Measurements from ENCODE around the gene HOXD11.
A peak's percentile ranks its signal among the peaks of the same experiment; 100 is the strongest.

Gene HOXD11

DNA sequence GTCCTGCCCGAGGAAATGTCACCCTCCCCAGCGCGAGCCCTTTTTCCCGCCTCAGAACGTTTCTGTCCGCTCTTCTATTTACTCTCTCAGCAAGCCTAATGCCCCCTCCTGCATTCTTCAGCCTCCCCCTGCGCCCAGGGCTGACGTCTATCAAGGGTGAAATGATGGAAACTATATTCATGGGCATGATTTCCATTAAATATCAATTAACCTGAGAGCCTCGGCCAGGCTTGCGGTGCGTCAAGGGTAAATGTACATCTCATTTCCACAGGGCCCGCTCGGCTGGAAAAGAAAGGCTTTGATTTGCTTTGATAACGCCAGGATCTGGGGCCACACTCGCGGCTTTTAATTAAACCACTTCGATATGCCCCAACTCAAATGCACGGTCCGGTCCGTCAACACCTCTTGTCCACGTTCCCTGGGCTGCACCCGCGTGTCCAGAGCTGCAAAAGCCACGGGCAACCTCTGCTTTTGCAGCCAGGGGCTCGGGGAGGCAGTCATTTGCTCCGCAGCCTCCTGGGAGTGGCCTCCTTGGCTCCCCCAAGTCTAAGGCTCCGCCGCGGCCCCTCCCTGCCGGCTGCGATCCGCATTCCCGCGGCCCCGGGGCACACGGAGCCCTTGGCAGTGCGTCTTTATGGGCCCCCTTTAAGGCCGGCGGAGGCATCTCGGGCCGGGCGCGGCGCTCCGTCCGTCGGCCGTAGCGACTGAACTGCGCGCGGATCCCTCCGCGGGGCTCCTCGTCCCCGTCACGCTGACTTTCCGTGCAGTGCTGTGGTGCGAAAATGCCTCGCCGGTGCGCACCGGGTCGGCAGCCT lies 22.1 kb downstream of the HOXD11 start, which contains the start of gene HOXD8:
TSS of gene HOXD8 (plus strand) at position 724 of the 815 bp plus-strand sequence. CDS start 662 bp downstream, outside the sequence.
- DNase-seq (ENCODE audit: low read depth, low spot score) = no peak

GRCh38 chr2:176129813-176130146 lies 22.7 kb downstream of the HOXD11 start:
- peak overlapping the region; percentile 74 for H3K27ac ChIP-seq

More for the DNA sequence above, 22.1 kb downstream of the HOXD11 start, which contains the start of gene HOXD8:
- peak within 1 kb of the TSS; percentile 74 for H3K27ac ChIP-seq

GRCh38 chr2:176130147-176130956 lies 23.3 kb downstream of the HOXD11 start:
- peak overlapping the region; percentile 74 for H3K27ac ChIP-seq
- DNase-seq (ENCODE audit: low read depth, low spot score) = no peak

More at GRCh38 chr2:176129813-176130146, 22.7 kb downstream of the HOXD11 start:
- DNase-seq (ENCODE audit: low read depth, low spot score) = no peak

DNA sequence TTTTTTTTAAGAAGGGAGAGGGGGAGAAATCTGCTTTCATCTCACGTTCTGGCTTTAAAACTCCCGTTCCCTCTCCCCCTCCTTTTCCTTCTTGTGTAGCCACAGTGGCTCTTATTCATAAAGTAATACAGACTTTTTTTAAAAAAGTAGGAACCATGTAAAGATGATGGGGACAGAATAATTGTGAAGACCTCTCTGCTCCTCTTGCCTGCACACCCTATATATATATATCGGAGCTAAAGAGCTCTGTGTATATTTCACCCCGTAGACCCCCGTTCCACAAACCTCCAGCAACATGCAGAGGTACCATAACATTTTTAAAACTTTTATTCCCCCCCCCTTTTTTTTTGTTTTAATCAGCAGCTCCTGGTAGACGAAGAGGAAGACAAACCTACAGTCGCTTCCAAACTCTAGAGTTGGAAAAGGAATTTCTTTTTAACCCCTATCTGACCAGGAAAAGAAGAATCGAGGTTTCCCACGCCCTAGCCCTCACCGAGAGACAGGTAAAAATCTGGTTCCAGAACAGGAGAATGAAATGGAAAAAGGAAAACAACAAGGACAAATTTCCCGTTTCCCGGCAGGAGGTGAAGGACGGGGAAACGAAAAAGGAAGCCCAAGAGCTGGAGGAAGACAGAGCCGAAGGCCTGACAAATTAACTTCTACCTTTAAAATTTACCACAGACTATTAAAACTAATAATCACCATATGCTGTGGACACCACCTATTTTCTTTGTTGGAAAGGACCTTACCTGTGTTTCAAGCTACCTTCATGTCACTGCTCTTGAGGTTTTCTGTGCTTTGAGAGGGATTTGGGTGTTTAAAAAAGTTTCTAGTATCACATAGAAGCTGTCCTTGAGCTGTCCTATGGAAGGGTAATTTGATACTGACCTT lies 24.1 kb downstream of the HOXD11 start:
- H3K27ac ChIP-seq = peak overlapping the region; percentile 74
- no peak for DNase-seq (ENCODE audit: low read depth, low spot score)

- DNase-seq (ENCODE audit: low read depth, low spot score) = no peak
- no peak overlapping the region for H3K27ac ChIP-seq
These were observed 24.7 kb downstream of the HOXD11 start for GRCh38 chr2:176131848-176132158.

DNA sequence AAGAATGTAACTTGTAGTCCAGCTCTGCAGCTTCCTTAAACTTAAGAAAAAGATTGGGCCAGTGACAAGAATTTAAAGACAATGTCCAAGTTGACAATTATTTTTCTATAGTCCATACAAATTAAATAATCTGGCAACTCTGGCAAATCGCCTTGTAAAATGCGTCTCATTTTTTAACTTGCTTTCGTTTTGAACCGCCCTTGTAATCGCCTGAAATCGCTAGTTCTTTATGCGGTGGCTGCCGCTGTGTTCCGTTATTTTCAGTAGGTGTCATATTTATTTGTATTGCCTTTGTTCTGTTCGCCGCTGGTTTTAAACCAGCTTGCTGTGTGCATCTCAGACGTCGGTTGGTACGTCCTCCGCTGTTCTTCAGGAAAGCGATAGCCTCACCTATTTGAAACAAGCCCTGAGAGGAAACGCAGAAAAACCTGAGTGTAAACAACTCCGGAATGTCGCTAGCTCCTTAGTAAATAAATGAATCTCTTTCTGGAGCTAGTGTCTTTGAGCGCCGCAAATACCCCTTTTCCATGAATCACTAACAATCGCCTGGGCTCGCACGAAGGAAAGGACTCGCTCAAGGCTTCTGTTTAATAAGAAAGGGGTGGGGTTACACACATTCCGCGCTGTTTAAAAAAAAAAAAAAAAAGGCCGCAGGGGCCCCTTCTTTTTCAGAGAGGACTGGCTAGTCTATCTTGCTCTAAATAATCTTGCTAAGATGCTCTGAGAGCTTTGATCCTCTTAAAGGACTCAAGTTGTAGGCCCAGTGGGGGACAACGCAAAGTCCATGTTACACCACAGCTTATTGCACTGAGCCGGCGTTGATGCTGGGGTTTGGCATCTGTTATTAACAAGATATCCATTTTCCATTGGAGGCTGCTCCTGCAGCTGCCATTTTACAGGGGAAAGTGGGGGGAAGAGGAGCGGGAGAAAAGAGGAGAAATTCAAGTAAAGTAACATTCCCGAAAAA lies 25.4 kb downstream of the HOXD11 start:
- no peak for DNase-seq (ENCODE audit: low read depth, low spot score)

DNA sequence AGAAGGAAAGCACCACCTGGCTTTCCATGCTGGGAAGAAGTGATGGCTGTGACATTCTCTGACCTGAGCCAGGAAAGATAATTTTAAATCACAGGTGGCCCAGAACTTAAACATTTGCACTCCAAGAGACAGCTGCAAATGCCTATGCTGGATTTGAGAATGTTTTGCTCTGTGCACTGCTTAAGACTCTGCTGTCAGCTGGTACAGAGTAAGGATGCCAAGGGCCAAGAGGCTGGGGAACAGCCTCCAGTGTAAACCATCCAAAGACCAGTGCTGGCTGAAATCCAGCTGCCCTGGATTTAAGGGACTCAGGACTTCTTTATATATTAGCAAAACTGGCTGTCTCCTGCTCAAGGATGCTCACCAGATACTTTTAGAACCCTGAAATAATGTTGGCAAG lies 26.3 kb downstream of the HOXD11 start:
- peak overlapping the region; percentile 76 for H3K27ac ChIP-seq
- no peak for DNase-seq (ENCODE audit: low read depth, low spot score)

More for the DNA sequence above, 25.4 kb downstream of the HOXD11 start:
- H3K27ac ChIP-seq = no peak overlapping the region

DNA sequence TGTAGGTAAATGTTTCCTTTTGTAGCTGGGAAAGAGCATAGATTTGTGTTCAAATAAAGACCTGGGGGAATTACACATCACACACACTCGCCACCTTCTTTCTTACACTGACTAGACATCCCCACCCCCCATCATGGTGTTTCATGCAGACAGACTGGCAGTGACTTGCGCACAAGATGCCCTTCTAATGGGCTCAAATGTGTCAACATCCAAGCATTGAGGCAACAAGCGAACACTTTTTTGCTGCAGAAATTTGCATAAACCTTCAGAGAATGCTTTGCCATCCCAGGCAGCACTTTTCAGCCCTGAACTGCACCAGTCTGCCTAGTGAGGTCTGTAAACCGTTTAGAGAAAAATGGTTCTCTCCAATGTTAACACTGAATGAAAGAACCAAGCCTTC lies 27.0 kb downstream of the HOXD11 start:
- DNase-seq (ENCODE audit: low read depth, low spot score) = no peak
- peak overlapping the region; percentile 76 for H3K27ac ChIP-seq

DNA sequence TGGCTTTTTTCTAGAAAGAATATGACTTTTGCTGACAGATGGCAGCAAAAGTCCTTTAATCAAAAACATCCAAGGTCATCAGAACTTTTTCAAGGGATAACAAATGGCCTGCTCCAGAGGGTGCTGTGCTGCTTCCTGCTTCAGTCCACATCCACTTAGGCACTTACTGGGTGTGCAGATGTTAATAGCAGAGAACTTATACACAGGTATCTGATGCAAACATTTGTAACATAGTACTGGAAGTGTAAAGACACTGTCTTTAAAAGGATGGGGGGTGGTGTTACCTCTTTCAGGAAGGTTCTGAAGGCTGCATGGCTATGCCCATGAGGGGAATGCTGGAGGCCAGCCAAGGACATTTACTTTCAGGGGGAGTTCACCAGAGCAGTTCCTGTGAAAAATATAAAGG lies 28.0 kb downstream of the HOXD11 start:
- no peak for DNase-seq (ENCODE audit: low read depth, low spot score)
- peak overlapping the region; percentile 76 for H3K27ac ChIP-seq

DNA sequence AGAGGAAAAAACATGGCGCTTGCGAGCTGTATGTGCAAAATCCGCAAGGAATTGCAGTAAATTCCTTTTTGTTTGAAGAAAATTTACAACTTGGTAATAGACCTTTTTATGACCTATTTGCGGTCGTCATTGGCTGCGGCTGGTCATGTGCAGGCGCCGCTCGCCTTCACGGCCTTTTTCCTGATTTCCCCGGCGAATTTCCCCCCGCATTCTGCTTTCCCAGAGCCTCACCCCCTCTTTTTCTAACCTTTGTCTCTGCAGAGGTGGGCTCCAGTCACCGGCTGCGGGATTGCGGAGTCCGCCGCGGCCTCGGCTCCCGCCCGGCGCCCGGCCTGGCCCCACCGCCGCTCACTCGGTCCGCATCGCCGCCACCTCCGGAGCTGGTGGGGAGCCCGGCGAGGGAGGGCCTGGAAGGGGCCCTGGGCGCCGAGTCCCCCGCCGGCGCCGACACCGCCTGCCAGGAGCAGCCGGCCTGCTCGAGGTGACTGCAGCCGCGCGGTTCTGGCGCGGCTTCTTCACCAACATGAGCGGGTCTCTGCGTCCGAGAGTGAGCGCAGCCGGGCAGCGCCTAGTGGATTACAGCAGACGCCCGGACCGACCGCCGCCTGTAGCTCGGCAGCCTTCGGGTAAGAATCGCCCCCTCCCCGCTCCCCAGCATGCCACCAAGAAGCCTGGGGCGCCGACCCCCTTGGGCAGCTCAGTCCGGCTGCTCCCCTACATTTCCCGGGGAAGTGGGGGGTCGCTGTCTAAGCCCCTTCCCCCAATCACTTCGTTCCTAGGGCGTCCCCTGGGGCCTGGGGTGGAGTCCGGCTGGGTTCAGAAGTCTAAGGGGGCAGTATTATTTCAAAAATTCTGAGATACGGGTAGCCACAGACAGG lies 29.5 kb downstream of the HOXD11 start:
- peak overlapping the region; percentile 76 for H3K27ac ChIP-seq
- no peak for DNase-seq (ENCODE audit: low read depth, low spot score)

- H3K27ac ChIP-seq = no peak overlapping the region
- DNase-seq (ENCODE audit: low read depth, low spot score) = no peak
These were observed 30.1 kb downstream of the HOXD11 start for GRCh38 chr2:176137252-176137580.

DNA sequence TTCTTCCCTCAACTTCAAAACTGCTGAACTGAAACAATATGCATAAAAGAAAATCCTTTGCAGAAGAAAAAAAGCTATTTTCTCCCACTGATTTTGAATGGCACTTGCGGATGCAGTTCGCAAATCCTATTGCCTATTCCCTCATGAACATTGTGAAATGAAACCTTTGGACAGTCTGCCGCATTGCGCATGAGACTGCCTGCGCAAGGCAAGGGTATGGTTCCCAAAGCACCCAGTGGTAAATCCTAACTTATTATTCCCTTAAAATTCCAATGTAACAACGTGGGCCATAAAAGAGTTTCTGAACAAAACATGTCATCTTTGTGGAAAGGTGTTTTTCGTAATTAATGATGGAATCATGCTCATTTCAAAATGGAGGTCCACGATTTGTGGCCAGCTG lies 30.8 kb downstream of the HOXD11 start:
- no peak for DNase-seq (ENCODE audit: low read depth, low spot score)
- H3K27ac ChIP-seq = no peak overlapping the region

DNA sequence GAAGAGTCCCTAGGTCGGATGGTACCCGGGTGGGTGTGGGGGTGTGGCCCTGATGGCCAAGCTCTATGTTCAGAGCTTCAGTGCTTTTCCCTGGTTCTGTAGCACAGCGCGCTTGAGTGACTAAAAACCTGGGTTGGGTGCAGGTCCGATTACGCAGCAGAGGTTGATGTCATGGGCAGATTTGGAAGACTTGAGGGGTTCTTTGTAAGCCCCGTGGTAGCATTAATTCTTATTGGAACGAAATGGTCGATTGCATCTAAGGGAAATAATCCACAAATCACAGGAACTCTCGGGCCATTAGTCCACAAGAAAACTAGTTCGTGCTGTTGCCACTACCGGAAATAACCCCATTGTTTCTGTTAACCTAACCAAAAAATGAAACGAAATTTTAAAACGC lies 31.4 kb downstream of the HOXD11 start:
- H3K27ac ChIP-seq = no peak overlapping the region
- DNase-seq (ENCODE audit: low read depth, low spot score) = no peak

- H3K27ac ChIP-seq = no peak overlapping the region
- no peak for DNase-seq (ENCODE audit: low read depth, low spot score)
These were observed 32.0 kb downstream of the HOXD11 start for GRCh38 chr2:176138923-176139660.

DNA sequence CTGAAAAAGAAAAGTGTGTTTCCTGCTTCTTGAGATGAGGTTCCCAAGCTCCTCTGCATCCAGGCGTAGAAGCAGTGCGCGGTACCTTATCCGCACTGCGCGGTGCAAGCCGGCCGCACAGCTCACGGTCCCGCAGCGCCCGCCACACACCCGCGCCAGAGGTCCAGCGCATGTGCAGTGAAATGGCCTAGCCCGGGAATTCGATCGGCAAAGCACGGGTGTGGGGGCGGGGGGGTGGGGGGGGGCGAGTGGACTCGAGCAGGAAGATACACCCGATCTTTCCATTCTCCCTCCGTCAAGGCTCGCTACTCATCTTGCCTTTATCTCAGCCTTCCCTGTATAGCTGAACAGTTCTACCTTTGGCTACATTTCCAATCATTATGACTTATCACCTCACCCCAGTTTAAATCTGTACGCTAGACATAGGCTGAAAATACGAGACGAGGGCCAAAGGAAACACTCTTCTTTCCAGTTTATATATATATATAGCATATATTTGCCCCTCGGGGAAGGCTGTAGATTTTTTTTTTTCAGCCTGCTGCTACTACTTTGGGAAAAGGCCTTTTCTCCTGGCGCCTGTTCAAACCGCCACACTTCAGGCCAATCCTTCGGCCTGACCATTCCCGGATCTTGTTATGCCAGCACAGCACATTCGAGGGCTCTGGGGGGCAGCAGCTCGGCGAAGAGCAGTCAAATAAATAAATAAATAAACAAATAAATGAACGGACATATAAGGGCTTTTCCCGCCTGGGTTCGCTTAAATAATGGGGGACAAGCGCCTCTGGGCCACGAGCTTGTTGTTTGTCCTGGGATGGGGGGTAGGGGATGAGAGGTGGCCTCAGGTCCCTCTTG lies 32.8 kb downstream of the HOXD11 start:
- DNase-seq (ENCODE audit: low read depth, low spot score) = no peak

GRCh38 chr2:176140513-176141317 lies 33.6 kb downstream of the HOXD11 start:
- no peak overlapping the region for H3K27ac ChIP-seq
- no peak for DNase-seq (ENCODE audit: low read depth, low spot score)

More for the DNA sequence above, 32.8 kb downstream of the HOXD11 start:
- H3K27ac ChIP-seq = no peak overlapping the region
